Peyer's patch (tissue), 4 donors: ENCODE data around the gene OR10H2. TPM values are rescaled to one million over a fixed set of nuclear protein-coding genes. Genes with fewer than 3 reads are reported as not detected.
"Not testable (repeated sequence)": the region's sequence is repeated elsewhere in the genome, so short reads cannot be mapped to it uniquely, and the experiment has no call there.

ENCODE experiments used
- DNase-seq, 3 donors: peaks; one replicate each; pipeline ENCODE4 v3.0.0-alpha.2; 2017 to 2019
- H3K27ac ChIP-seq, 4 donors: fragments of 200-600 bp; sonication (generic); one replicate each; pipeline ENCODE4 v1.5.1; 2016 to 2019
- H3K27me3 ChIP-seq, 2 donors: fragments of 200-600 bp; sonication (generic); one replicate each; pipeline ENCODE4 v1.5.1; 2019
- H3K36me3 ChIP-seq, 3 donors: fragments of 200-600 bp; sonication (generic); one replicate each; pipeline ENCODE4 v1.5.1; 2016 to 2019
- H3K4me1 ChIP-seq, 4 donors: fragments of 200-600 bp; sonication (generic); one replicate each; pipeline ENCODE4 v1.5.1; 2016 to 2019
- H3K4me3 ChIP-seq, 4 donors: fragments of 200-600 bp; sonication (generic); 1 replicate in 3 of 4; 2 replicates in 1 of 4; pipeline ENCODE4 v1.5.1; 2016 to 2019; ENCODE audit warnings: mild to moderate bottlenecking in 1 of 4
- H3K9me3 ChIP-seq, 4 donors: fragments of 200-600 bp; sonication (generic); one replicate each; pipeline ENCODE4 v1.5.1; 2016 to 2019; ENCODE audit warnings: mild to moderate bottlenecking in 1 of 4
- CTCF ChIP-seq, 6 experiments: fragments of 450-650 bp in 4 of 6; fragments of 200-600 bp in 2 of 6; sonication (generic) in 1 of 6; IDR thresholded peaks; one replicate each; pipeline ENCODE4 v1.5.1; 2017 to 2019; ENCODE audit warnings: antibody characterized with exemption in 6 of 6, mild to moderate bottlenecking in 3 of 6, moderate library complexity in 1 of 6
- POLR2A ChIP-seq, 2 donors: fragments of 450-650 bp; IDR thresholded peaks; one replicate each; pipeline ENCODE4 v1.5.1; 2017; ENCODE audit warnings: antibody characterized with exemption in 2 of 2, mild to moderate bottlenecking in 2 of 2, moderate library complexity in 2 of 2
- total RNA-seq, 4 donors: library from RNA; depleted of rRNA; stranded (reverse); fragments of >200 nt; gene quantifications; one replicate each; pipeline ENCODE4 v1.1.0, GENCODE V29; 2016

The OR10H2 gene
- total RNA-seq, result not detected

- Histone ChIP-seq H3K36me3 (no peaks in the 10 kb centered on the region), H3K4me1 (no peaks in the 10 kb centered on the region), H3K27me3 (no peaks in the 10 kb centered on the region), H3K27ac (no peak within 1 kb of the TSS), H3K4me3 (no peak within 1 kb of the TSS), H3K9me3 (no peaks in the 10 kb centered on the region)
- DNase-seq, result no peak
- TF ChIP-seq POLR2A (IDR thresholded peaks at IDR 0.05) (no peak), CTCF (IDR thresholded peaks at IDR 0.05) (no peak)
Observed at GRCh38 chr19:15727724-15728123, at the start of gene OR10H2. Gene OR10H2 (plus strand): TSS chr19:15728024. CDS start chr19:15728044, 20 bp downstream.

- Histone ChIP-seq H3K27ac (no peak overlapping the region), H3K27me3 (no peaks in the 10 kb centered on the region), H3K9me3 (no peaks in the 10 kb centered on the region), H3K4me1 (no peaks in the 10 kb centered on the region), H3K4me3 (peak overlapping the region in 1 of 4 donors; percentile 0), H3K36me3 (peaks cover 0 to 49% (median 0%) of the 10 kb centered on the region in 3 donors)
- DNase-seq, result no peak
- TF ChIP-seq POLR2A (IDR thresholded peaks at IDR 0.05) (no peak), CTCF (IDR thresholded peaks at IDR 0.05) (no peak)
Observed at GRCh38 chr19:15679089-15679488, 48.7 kb upstream of the OR10H2 start.

GRCh38 chr19:15679865-15680264 lies 48.0 kb upstream of the OR10H2 start:
- H3K9me3 ChIP-seq, H3K27me3 ChIP-seq, DNase-seq, H3K4me1 ChIP-seq: not testable (repeated sequence)
- Histone ChIP-seq H3K4me3 (peak overlapping the region in 1 of 4 donors; percentile 0), H3K36me3 (peaks cover 0 to 57% (median 0%) of the 10 kb centered on the region in 3 donors), H3K27ac (peak overlapping the region in 3 of 4 donors; percentile 46 to 81 (median 70))

GRCh38 chr19:15680478-15681322 lies 47.1 kb upstream of the OR10H2 start:
- H3K4me3 ChIP-seq, result peak overlapping the region in 1 of 4 donors; percentile 0

GRCh38 chr19:15683411-15683810 lies 44.4 kb upstream of the OR10H2 start:
- DNase-seq, result no peak
- H3K9me3 ChIP-seq, result no peaks in the 10 kb centered on the region
- H3K27me3 ChIP-seq, result no peaks in the 10 kb centered on the region
- peaks cover 0 to 84% (median 0%) of the 10 kb centered on the region in 3 donors for H3K36me3 ChIP-seq
- no peak overlapping the region for H3K4me3 ChIP-seq
- TF ChIP-seq CTCF (IDR thresholded peaks at IDR 0.05), result no peak
- no peak for TF ChIP-seq POLR2A (IDR thresholded peaks at IDR 0.05)
- no peaks in the 10 kb centered on the region for H3K4me1 ChIP-seq
- H3K27ac ChIP-seq, result no peak overlapping the region

More at GRCh38 chr19:15680478-15681322, 47.1 kb upstream of the OR10H2 start:
- no peaks in the 10 kb centered on the region for H3K27me3 ChIP-seq
- peak in 1 of 3 donors; percentile 61 for DNase-seq
- H3K4me1 ChIP-seq, result no peaks in the 10 kb centered on the region
- peak overlapping the region in 3 of 4 donors; percentile 46 to 81 (median 70) for H3K27ac ChIP-seq
- peaks cover 0 to 65% (median 0%) of the 10 kb centered on the region in 3 donors for H3K36me3 ChIP-seq
- H3K9me3 ChIP-seq, result no peaks in the 10 kb centered on the region
- TF ChIP-seq CTCF (IDR thresholded peaks at IDR 0.05), result no peak
- TF ChIP-seq POLR2A (IDR thresholded peaks at IDR 0.05), result no peak

GRCh38 chr19:15684828-15685227 lies 43.0 kb upstream of the OR10H2 start:
- no peaks in the 10 kb centered on the region for H3K27me3 ChIP-seq
- no peak for DNase-seq
- peaks cover 0 to 79% (median 0%) of the 10 kb centered on the region in 3 donors for H3K36me3 ChIP-seq
- no peaks in the 10 kb centered on the region for H3K4me1 ChIP-seq
- no peak overlapping the region for H3K27ac ChIP-seq
- no peak overlapping the region for H3K4me3 ChIP-seq
- TF ChIP-seq POLR2A (IDR thresholded peaks at IDR 0.05), result no peak
- TF ChIP-seq CTCF (IDR thresholded peaks at IDR 0.05), result no peak
- H3K9me3 ChIP-seq, result peaks cover 0 to 4% (median 0%) of the 10 kb centered on the region in 4 donors
